IMR-90 (cell line): Measurements from ENCODE around the gene ITGB1BP2.

ENCODE experiments used
- BHLHE40 ChIP-seq: fragments of 150-350 bp; IDR thresholded peaks from 2 replicates; pipeline ENCODE4 v1.6.1; 2016; ENCODE audit warnings: mild to moderate bottlenecking, low read depth, low read length
- FOS ChIP-seq: fragments of 150-350 bp; IDR thresholded peaks from 2 replicates; pipeline ENCODE4 v1.6.1; 2016; ENCODE audit warnings: low read depth, low read length
- MXI1 ChIP-seq: IDR thresholded peaks from 2 replicates; pipeline ENCODE4 v1.6.1; 2012; ENCODE audit warnings: low read depth, mild to moderate bottlenecking, low read length, moderate library complexity, borderline replicate concordance
- POLR2A ChIP-seq: IDR thresholded peaks from 2 replicates; pipeline ENCODE4 v1.6.1; 2012; ENCODE audit warnings: mild to moderate bottlenecking, low read depth, low read length
- RAD21 ChIP-seq: IDR thresholded peaks from 2 replicates; pipeline ENCODE4 v1.6.1; 2012; ENCODE audit warnings: low read length, improper control_type of control experiment
- RCOR1 ChIP-seq: IDR thresholded peaks from 2 replicates; pipeline ENCODE4 v1.6.1; 2012; ENCODE audit warnings: mild to moderate bottlenecking, low read length, improper control_type of control experiment; ENCODE audit not compliant: insufficient replicate concordance
- TF ChIP-seq, protein P1 (sequence below): conservative IDR thresholded peaks from 2 replicates; pipeline ENCODE4 v1.5.1; 2012; ENCODE audit warnings: mild to moderate bottlenecking, low read depth, low read length, improper control_type of control experiment

DNA sequence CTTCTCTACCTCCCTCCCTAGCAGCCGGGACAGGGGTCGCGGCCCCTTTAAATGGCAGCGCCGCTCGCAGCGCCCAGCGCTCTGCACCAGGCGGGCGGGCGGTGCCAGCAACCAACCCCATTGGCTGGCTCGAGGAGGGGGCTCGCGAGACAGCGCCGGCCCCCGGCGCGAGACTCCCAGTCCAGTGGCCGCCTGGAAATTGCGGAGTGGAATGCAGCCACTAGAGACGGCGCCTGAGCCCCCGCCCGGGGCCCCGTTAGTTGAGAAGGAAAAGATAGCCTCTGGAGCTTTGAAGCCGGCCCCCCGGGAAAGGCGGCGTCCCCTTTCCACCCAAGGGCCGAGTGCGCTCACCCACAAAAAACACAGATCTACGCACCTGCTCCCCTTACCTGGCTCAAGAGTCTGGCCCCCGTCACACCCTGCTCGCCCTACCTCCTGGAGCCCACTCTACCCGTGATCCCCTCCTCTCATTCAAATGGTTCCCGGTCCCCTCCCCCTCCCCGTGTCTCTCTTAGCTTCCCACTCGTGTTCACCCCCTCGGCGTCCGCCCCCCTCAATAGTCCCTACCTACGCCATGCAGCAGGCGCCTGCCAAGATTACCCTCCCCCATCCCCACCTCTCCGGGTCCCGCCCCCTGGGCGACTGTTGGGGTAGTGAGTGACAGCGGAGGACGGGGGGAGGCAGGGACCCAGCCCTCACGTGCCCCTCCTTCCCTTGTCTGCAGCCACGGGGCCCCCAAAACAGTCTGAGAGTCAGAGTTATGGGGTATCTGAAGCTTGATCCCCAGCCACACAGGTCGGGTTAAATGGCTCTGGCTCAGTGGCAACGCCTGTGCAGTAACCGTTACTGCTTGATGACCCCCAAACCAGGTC lies 47.2 kb upstream of the ITGB1BP2 start, which contains the start of gene ZMYM3:
- TF ChIP-seq, protein P1, sequence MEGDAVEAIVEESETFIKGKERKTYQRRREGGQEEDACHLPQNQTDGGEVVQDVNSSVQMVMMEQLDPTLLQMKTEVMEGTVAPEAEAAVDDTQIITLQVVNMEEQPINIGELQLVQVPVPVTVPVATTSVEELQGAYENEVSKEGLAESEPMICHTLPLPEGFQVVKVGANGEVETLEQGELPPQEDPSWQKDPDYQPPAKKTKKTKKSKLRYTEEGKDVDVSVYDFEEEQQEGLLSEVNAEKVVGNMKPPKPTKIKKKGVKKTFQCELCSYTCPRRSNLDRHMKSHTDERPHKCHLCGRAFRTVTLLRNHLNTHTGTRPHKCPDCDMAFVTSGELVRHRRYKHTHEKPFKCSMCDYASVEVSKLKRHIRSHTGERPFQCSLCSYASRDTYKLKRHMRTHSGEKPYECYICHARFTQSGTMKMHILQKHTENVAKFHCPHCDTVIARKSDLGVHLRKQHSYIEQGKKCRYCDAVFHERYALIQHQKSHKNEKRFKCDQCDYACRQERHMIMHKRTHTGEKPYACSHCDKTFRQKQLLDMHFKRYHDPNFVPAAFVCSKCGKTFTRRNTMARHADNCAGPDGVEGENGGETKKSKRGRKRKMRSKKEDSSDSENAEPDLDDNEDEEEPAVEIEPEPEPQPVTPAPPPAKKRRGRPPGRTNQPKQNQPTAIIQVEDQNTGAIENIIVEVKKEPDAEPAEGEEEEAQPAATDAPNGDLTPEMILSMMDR: no peak
- TF ChIP-seq POLR2A: no peak
- no peak for TF ChIP-seq RCOR1
- no peak for TF ChIP-seq BHLHE40
- TF ChIP-seq RAD21: no peak
- no peak for TF ChIP-seq MXI1
- no peak for TF ChIP-seq FOS
